HG03354 (cell line): ENCODE measurements around the gene TBC1D3H.
"Not testable (repeated sequence)": the region's sequence is repeated elsewhere in the genome, so short reads cannot be mapped to it uniquely, and the experiment has no call there.

Source experiments
- ATAC-seq: cut with Tn5 transposase; IDR thresholded peaks from one replicate; pipeline ENCODE4 v1.9.1; 2021; ENCODE audit warnings: mild to moderate bottlenecking; ENCODE audit not compliant: unreplicated experiment, poor library complexity, severe bottlenecking

TBC1D3H gene

DNA sequence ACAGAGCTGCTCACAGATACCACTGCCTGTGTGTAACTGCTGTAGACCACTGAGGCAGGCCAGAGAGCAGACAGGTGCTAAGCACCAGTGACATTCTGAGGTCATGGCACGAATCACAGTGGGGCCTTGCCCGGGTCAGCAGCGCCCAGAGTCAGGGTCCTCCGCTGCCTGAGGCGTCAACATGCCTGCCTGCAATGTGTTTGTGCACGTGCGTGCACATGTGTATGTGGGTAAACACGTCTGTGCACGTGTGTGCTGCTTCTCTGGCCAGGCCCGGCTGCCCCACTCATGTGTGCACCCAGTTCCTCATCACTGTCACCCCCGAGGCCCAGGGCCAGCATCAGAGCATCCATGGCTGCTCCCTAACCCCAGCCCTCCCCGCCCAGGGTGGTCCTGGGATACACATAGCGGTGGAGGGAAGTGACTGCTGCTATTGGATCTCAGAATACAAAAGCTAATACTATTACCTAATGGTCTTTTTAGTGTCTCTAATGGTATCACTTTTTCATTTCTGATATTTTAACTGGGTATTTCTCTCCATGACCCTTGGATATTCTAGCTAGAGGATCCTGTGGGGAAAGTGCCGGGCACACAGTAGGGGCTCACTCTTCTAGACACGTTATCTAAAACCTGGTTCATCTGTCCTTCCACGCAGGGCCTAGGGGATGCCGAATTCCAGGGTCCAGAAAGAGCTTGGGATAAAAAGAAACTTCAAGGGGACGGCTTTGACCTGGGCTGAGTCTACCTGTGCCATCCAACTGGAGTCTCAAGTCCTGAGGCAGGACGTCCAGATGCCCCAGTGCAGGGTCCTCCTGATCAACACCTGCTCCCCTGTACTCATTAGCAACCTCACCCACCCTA lies at the start of gene TBC1D3H:
Gene TBC1D3H (minus strand): TSS at position 51 of the 861 bp plus-strand sequence. CDS start 1,540 bp downstream, outside the sequence.
- not testable (repeated sequence) for ATAC-seq

GRCh38 chr17:36428891-36429290 lies 40.7 kb upstream of the TBC1D3H start:
- ATAC-seq, result not testable (repeated sequence)

GRCh38 chr17:36415180-36415941 lies 27.1 kb upstream of the TBC1D3H start:
- not testable (repeated sequence) for ATAC-seq

DNA sequence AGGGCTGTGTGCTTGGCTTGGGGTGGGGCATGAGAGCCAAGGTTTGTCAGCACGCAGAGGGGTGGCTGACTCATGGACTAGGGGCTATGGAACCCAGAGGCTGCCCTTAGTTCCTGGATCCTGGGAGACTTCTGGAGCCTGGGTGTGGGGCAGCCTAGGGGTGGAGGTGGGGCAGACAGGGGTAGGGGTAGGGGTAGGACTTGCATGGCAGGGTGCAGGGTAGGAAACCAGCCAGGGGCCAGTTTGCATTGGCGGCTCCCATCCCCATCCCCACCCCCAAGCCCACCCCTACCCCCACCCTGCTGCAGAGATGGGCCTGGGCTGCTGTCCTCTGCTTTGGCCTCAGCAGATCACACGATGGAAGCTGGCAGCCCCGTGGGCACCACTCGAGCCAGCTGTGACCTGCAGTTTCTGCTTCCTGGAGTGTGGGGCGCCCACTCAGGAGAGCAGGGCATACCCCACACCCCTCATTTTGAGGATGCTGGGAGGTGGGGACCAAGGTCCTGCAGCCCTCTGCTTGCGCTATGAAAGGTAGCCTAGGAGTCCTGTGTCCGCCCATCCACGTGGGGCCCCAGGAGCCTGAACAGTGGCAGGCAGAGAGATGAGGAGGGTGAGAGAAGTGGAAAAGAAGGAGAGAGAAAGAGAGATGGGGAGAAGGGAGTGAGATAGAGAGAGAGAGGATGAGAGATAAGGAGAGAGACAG lies 2.9 kb upstream of the TBC1D3H start:
- not testable (repeated sequence) for ATAC-seq

GRCh38 chr17:36375938-36376337 lies 12.3 kb downstream of the TBC1D3H start:
- ATAC-seq, result not testable (repeated sequence)

GRCh38 chr17:36362496-36362895 lies 25.7 kb downstream of the TBC1D3H start:
- not testable (repeated sequence) for ATAC-seq
